Neuronal stem cell (in vitro differentiated cells): Measurements from ENCODE around the gene TMCC3. TPM values are rescaled to one million over a fixed set of nuclear protein-coding genes. Genes with fewer than 3 reads are reported as not detected.

Source experiments
- DNase-seq: peaks from one replicate; pipeline ENCODE4 v3.0.0-alpha.2; 2013; ENCODE audit warnings: low spot score
- H2AFZ ChIP-seq: one replicate; pipeline ENCODE4 v1.6.1; 2013; ENCODE audit warnings: mild to moderate bottlenecking, low read length, inconsistent platforms
- H2AK5ac ChIP-seq: 2 replicates; pipeline ENCODE4 v1.6.1; 2013; ENCODE audit warnings: low read depth, mild to moderate bottlenecking, inconsistent platforms, low read length, moderate library complexity, mixed read lengths
- H2BK120ac ChIP-seq: 2 replicates; pipeline ENCODE4 v1.6.1; 2013; ENCODE audit warnings: low read depth, mild to moderate bottlenecking, inconsistent platforms, low read length, moderate library complexity, mixed read lengths
- H2BK12ac ChIP-seq: one replicate; pipeline ENCODE4 v1.6.1; 2013; ENCODE audit warnings: low read length, inconsistent platforms
- H2BK15ac ChIP-seq: 2 replicates; pipeline ENCODE4 v1.6.1; 2013; ENCODE audit warnings: mild to moderate bottlenecking, low read length, inconsistent platforms, mixed read lengths
- H2BK5ac ChIP-seq: one replicate; pipeline ENCODE4 v1.6.1; 2013; ENCODE audit warnings: inconsistent platforms, mild to moderate bottlenecking, low read length, moderate library complexity
- H3K14ac ChIP-seq: one replicate; pipeline ENCODE4 v1.6.1; 2013; ENCODE audit warnings: low read length, inconsistent platforms
- H3K18ac ChIP-seq: 2 replicates; pipeline ENCODE4 v1.6.1; 2013; ENCODE audit warnings: low read length, inconsistent platforms
- H3K23ac ChIP-seq: 2 replicates; pipeline ENCODE4 v1.6.1; 2013; ENCODE audit warnings: low read depth, mild to moderate bottlenecking, mixed read lengths, low read length, inconsistent platforms; ENCODE audit not compliant: poor library complexity
- H3K27ac ChIP-seq: replicated peaks from 3 replicates; pipeline ENCODE4 v1.5.1; 2013; ENCODE audit warnings: low read length, inconsistent platforms
- H3K27me3 ChIP-seq, 3 experiments: 2 replicates each; pipeline ENCODE4 v1.6.1; 2013; ENCODE audit warnings: low read length in 3 of 3, mild to moderate bottlenecking in 2 of 3, inconsistent platforms in 1 of 3, low read depth in 1 of 3, mixed read lengths in 1 of 3, moderate library complexity in 1 of 3; ENCODE audit not compliant: control insufficient read depth in 3 of 3, insufficient read depth in 3 of 3
- H3K36me3 ChIP-seq, 2 donors: replicated peaks in 1 of 2; 2 replicates each; pipeline ENCODE4 v1.6.1; 2013; ENCODE audit warnings: low read length in 2 of 2; ENCODE audit not compliant: control insufficient read depth in 2 of 2, insufficient read depth in 2 of 2
- H3K4ac ChIP-seq: 2 replicates; pipeline ENCODE4 v1.6.1; 2013; ENCODE audit warnings: inconsistent platforms, mild to moderate bottlenecking, low read length, moderate library complexity
- H3K4me1 ChIP-seq, 2 donors: 1 replicate in 1 of 2; 2 replicates in 1 of 2; pipeline ENCODE4 v1.6.1; 2013; ENCODE audit warnings: low read length in 2 of 2, low read depth in 1 of 2; ENCODE audit not compliant: control insufficient read depth in 2 of 2, insufficient read depth in 1 of 2
- H3K4me2 ChIP-seq: one replicate; pipeline ENCODE4 v1.6.1; 2013; ENCODE audit warnings: mild to moderate bottlenecking, low read length, inconsistent platforms; ENCODE audit not compliant: insufficient read depth, poor library complexity, severe bottlenecking
- H3K4me3 ChIP-seq, 2 donors: 2 replicates each; pipeline ENCODE4 v1.5.1; 2013; ENCODE audit warnings: low read length in 2 of 2, mild to moderate bottlenecking in 2 of 2, inconsistent platforms in 1 of 2, moderate library complexity in 1 of 2
- H3K79me1 ChIP-seq: one replicate; pipeline ENCODE4 v1.6.1; 2013; ENCODE audit warnings: low read depth, mild to moderate bottlenecking, inconsistent platforms, low read length, moderate library complexity
- H3K9ac ChIP-seq: one replicate; pipeline ENCODE4 v1.6.1; 2013; ENCODE audit warnings: mild to moderate bottlenecking, low read depth, low read length, inconsistent platforms; ENCODE audit not compliant: poor library complexity
- H3K9me3 ChIP-seq, 2 donors: replicated peaks in 1 of 2; 2 replicates each; pipeline versions ENCODE3 to v1.6.1; 2013; ENCODE audit warnings: low read length in 2 of 2, mild to moderate bottlenecking in 2 of 2, inconsistent platforms in 1 of 2, low read depth in 1 of 2, mixed read lengths in 1 of 2, moderate library complexity in 1 of 2; ENCODE audit not compliant: control insufficient read depth in 2 of 2, insufficient read depth in 1 of 2
- H4K8ac ChIP-seq: one replicate; pipeline ENCODE4 v1.6.1; 2013; ENCODE audit warnings: low read depth, mild to moderate bottlenecking, inconsistent platforms, low read length, moderate library complexity
- H4K91ac ChIP-seq: one replicate; pipeline ENCODE4 v1.6.1; 2013; ENCODE audit warnings: low read length, low read depth, mild to moderate bottlenecking, inconsistent platforms; ENCODE audit not compliant: poor library complexity
- WGBS, 2 donors: extraction: QIAGEN DNeasy Blood & Tissue Kit; methylation state at CpG; one replicate each; pipeline ENCODE4 v1.1.7; 2013; ENCODE audit warnings: missing lambda C conversion rate in 2 of 2, mixed read lengths in 1 of 2; ENCODE audit not compliant: insufficient read length in 2 of 2, insufficient replicate concordance in 1 of 2; ENCODE audit errors: extremely low coverage in 2 of 2; 5-methylcytosine and 5-hydroxymethylcytosine counted together
- polyA plus RNA-seq, 2 experiments: library from polyadenylated mRNA; stranded (reverse); fragments of 200-250 nt; gene quantifications; one replicate each; pipeline ENCODE4 v1.2.3, GENCODE V29; 2013

The TMCC3 gene, protein sequence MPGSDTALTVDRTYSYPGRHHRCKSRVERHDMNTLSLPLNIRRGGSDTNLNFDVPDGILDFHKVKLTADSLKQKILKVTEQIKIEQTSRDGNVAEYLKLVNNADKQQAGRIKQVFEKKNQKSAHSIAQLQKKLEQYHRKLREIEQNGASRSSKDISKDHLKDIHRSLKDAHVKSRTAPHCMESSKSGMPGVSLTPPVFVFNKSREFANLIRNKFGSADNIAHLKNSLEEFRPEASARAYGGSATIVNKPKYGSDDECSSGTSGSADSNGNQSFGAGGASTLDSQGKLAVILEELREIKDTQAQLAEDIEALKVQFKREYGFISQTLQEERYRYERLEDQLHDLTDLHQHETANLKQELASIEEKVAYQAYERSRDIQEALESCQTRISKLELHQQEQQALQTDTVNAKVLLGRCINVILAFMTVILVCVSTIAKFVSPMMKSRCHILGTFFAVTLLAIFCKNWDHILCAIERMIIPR
- 5.9 TPM for polyA plus RNA-seq (2013, experiment 1 of 2)
- polyA plus RNA-seq (2013, experiment 2 of 2): 6.0 TPM

DNA sequence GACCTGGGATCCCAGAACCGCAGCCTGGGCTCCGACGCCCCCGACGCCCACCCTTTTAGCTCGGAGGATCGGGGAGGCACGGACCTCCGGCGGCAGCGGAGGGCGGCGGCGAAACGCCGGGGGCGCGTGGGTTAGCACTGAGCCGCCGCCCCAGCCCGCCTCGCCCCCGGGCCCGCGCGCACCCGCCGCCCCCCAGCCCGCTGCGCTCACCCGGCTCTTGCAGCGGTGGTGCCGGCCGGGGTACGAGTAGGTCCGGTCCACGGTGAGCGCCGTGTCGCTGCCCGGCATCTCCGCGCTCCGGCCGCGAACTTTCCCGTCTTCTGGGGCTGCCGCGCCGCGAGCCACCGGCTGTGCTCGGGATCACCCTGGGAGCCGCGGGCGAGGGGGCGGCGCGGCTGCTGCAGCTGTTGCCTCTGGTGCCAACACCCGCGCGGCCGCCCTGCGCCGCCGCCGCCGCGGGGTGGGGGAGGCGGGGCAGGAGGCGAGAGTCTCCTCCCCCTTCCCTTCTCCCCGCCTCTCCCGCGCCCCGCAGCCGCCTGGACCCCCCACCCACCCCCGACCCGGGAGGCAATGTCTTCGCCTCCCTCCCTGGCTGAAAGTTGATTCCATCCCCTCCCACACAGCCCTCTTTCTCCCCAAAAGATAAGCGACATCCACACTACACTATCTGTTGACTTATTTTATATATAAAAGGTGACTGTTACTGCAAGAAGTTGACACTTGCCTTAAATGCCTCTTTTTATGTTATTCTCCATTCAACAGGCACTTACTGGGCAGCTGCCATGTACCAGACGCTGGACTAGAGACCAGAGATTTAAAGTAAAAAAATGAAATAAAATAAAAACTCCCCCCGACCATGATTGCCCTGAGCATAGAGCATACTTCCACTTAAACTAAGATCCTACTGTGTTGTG is at the start of gene TMCC3:
Gene TMCC3, minus strand, starts transcription at position 415 of the 914 bp plus-strand sequence. Its CDS starts 127 bp downstream, at position 288.
- Histone ChIP-seq H3K36me3 (no peaks in the 10 kb centered on the region), H3K27ac (peak within 1 kb of the TSS; percentile 20), H2AK5ac (peak within 1 kb of the TSS; percentile 32), H2BK5ac (peak within 1 kb of the TSS; percentile 75), H3K4me3 (peak within 1 kb of the TSS; percentile 43 to 97), H3K27me3 (peaks cover 0 to 54% (median 0%) of the 10 kb centered on the region in 3 experiments), H3K14ac (peak within 1 kb of the TSS; percentile 82), H3K18ac (peak within 1 kb of the TSS; percentile 98), H2AFZ (peak within 1 kb of the TSS; percentile 91), H2BK120ac (peak within 1 kb of the TSS; percentile 72), H3K4me2 (peak within 1 kb of the TSS; percentile 78), H4K91ac (no peak within 1 kb of the TSS), H3K23ac (peak within 1 kb of the TSS; percentile 85), H2BK12ac (peak within 1 kb of the TSS; percentile 73), H2BK15ac (peak within 1 kb of the TSS; percentile 89), H3K4me1 (no peaks in the 10 kb centered on the region), H3K9ac (peak within 1 kb of the TSS; percentile 91), H3K9me3 (no peaks in the 10 kb centered on the region), H3K79me1 (peaks cover 5% of the 10 kb centered on the region), H3K4ac (no peak within 1 kb of the TSS), H4K8ac (no peak within 1 kb of the TSS)
- peak; percentile 50 for DNase-seq
- whole genome bisulfite sequencing, 2 donors: no CpG with 5 or more reads among the region's 82 CpGs

DNA sequence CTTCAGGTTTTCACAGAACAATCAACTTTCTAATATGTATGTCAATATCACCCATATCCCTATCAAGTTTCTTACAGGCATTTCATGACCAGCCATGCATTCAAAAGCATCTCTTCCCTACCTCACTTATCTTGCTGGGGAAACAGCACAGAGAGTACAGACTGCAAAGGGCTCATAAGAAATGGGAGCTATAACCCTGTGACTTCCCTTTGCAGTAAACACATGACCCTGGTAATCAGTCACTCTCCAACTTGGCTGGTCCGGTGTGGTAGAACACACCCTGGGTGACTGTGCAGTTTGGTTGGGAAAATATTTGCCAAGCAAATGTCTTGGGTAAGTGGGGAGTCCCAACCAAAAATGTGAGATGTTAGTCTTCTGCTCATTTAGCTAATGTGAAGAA is 49.4 kb upstream of the TMCC3 start:
- H3K14ac ChIP-seq: no peak overlapping the region
- no CpG with 5 or more reads among the region's 1 CpG for WGBS, 2 donors
- no peak overlapping the region for H3K4me3 ChIP-seq
- H2BK120ac ChIP-seq: no peak overlapping the region
- H3K9me3 ChIP-seq: peaks cover 0 to 2% of the 10 kb centered on the region in 2 donors
- H2BK5ac ChIP-seq: no peak overlapping the region
- no peak overlapping the region for H2BK15ac ChIP-seq
- no peak overlapping the region for H3K18ac ChIP-seq
- H2BK12ac ChIP-seq: no peak overlapping the region
- H4K8ac ChIP-seq: no peak overlapping the region
- no peaks in the 10 kb centered on the region for H3K27me3 ChIP-seq
- no peak overlapping the region for H3K23ac ChIP-seq
- H2AFZ ChIP-seq: no peak overlapping the region
- H3K36me3 ChIP-seq: peaks cover 0 to 1% of the 10 kb centered on the region in 2 donors
- H4K91ac ChIP-seq: no peak overlapping the region
- H3K79me1 ChIP-seq: no peaks in the 10 kb centered on the region
- no peak overlapping the region for H3K4ac ChIP-seq
- no peak overlapping the region for H2AK5ac ChIP-seq
- no peak for DNase-seq
- H3K4me2 ChIP-seq: no peak overlapping the region
- no peak overlapping the region for H3K27ac ChIP-seq
- no peak overlapping the region for H3K9ac ChIP-seq
- peaks cover 0 to 1% of the 10 kb centered on the region in 2 donors for H3K4me1 ChIP-seq

DNA sequence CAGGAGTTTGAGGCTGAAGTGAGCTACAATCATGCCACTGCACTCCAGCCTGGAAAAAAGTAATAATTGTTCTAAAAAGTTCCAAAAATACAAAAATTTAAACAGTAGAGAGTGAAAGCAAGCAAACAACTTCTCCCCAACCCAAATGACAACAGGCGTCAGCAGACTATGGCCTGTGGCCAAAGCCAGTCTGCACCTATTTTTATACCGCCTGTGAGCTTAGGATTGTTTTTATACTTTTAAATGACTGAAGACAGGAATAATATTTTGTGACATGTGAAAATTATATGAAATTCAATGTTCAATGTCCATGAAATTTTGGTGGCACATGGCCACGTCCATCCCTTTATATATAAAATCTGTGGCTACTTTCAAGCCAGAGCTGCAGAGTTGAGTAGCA is 48.2 kb upstream of the TMCC3 start:
- Histone ChIP-seq H3K9me3 (peaks cover 0 to 2% of the 10 kb centered on the region in 2 donors), H3K23ac (no peak overlapping the region), H3K27me3 (no peaks in the 10 kb centered on the region), H3K4ac (no peak overlapping the region), H3K9ac (no peak overlapping the region), H3K4me3 (no peak overlapping the region), H3K18ac (no peak overlapping the region), H2BK120ac (no peak overlapping the region), H3K4me2 (no peak overlapping the region), H2AFZ (no peak overlapping the region), H2BK15ac (no peak overlapping the region), H3K79me1 (no peaks in the 10 kb centered on the region), H3K4me1 (peaks cover 0 to 1% of the 10 kb centered on the region in 2 donors), H4K91ac (no peak overlapping the region), H2BK12ac (no peak overlapping the region), H3K27ac (no peak overlapping the region), H3K36me3 (peaks cover 0 to 1% of the 10 kb centered on the region in 2 donors), H2AK5ac (no peak overlapping the region), H2BK5ac (no peak overlapping the region), H3K14ac (no peak overlapping the region), H4K8ac (no peak overlapping the region)
- no peak for DNase-seq
- no CpG with 5 or more reads among the region's 3 CpGs for WGBS, 2 donors

DNA sequence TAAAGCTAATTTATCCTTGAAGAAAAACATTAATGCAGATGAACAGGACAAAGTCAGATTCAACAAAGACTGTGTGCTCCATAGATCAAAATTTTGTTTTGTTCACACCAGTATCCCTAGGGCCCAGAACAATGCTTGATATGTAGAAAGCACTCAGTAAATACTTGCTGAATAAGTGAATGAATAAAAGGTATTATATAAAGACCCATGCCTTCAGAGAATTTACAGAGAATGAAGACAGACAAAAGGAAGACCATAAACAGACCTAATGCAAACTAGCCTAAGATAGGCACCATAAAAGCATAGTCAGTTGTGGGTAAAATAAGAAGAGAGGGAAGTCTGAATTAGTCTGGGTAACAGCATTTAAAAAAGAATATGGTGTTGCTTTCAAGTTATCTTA is 47.3 kb upstream of the TMCC3 start:
- Histone ChIP-seq H3K4me3 (no peak overlapping the region), H3K27me3 (no peaks in the 10 kb centered on the region)

More for the DNA sequence above, 47.3 kb upstream of the TMCC3 start:
- no peak for DNase-seq
- Histone ChIP-seq H2BK15ac (no peak overlapping the region), H2AK5ac (no peak overlapping the region), H2BK120ac (no peak overlapping the region), H3K27ac (no peak overlapping the region), H2BK5ac (no peak overlapping the region), H3K9ac (no peak overlapping the region), H3K79me1 (no peaks in the 10 kb centered on the region), H3K4ac (no peak overlapping the region), H3K4me1 (peaks cover 0 to 1% of the 10 kb centered on the region in 2 donors), H3K14ac (no peak overlapping the region), H3K36me3 (peaks cover 0 to 1% of the 10 kb centered on the region in 2 donors), H2AFZ (no peak overlapping the region), H3K9me3 (peaks cover 0 to 2% of the 10 kb centered on the region in 2 donors), H3K4me2 (no peak overlapping the region), H3K23ac (no peak overlapping the region), H4K8ac (no peak overlapping the region), H2BK12ac (no peak overlapping the region), H3K18ac (no peak overlapping the region), H4K91ac (no peak overlapping the region)
